IMR-90 (cell line): ENCODE measurements around the gene SENP5. TPM values are rescaled to one million over a fixed set of nuclear protein-coding genes. Genes with fewer than 3 reads are reported as not detected.

Experiments
- ATAC-seq: fragments of 200-7000 bp; cut with Tn5 transposase; 2 replicates; pipeline ENCODE4 v1.9.1; 2020; ENCODE audit warnings: low read depth, mild to moderate bottlenecking, moderate library complexity
- BruUV-seq: library from RNA; stranded (reverse); fragments of 400-500 nt; replicated peaks from 2 replicates; lab custom pipeline; 2021; lab: Mats Ljungman, UMichigan
- CTCF ChIA-PET: fragments of 300-600 bp; formaldehyde crosslinking; extraction: SDS; loops from one replicate; lab custom pipeline; 2021; ENCODE audit warnings: antibody characterized with exemption; lab: Yijun Ruan, JAX
- POLR2A ChIA-PET: fragments of 300-600 bp; sonication (Branson Sonifier 250); formaldehyde crosslinking; loops from one replicate; lab custom pipeline; 2022; ENCODE audit warnings: antibody characterized with exemption; ENCODE audit not compliant: unreplicated experiment; lab: Charles Lee
- DNase-seq: peaks from one replicate; pipeline ENCODE4 v3.0.0; 2013
- H2AFZ ChIP-seq: replicated peaks from 2 replicates; pipeline ENCODE3; 2013; ENCODE audit warnings: low read length, mild to moderate bottlenecking; ENCODE audit not compliant: poor library complexity
- H2AK5ac ChIP-seq: 2 replicates; pipeline ENCODE4 v1.6.1; 2013; ENCODE audit warnings: low read depth, low read length, inconsistent platforms
- H2AK9ac ChIP-seq: replicated peaks from 2 replicates; pipeline ENCODE3; 2013; ENCODE audit warnings: mild to moderate bottlenecking, low read depth, low read length, moderate library complexity; ENCODE audit not compliant: poor library complexity
- H2BK120ac ChIP-seq: 2 replicates; pipeline ENCODE4 v1.6.1; 2013; ENCODE audit warnings: low read depth, low read length, inconsistent platforms
- H2BK15ac ChIP-seq: 3 replicates; pipeline ENCODE4 v1.6.1; 2013; ENCODE audit warnings: low read depth, low read length, inconsistent platforms
- H2BK20ac ChIP-seq: 2 replicates; pipeline ENCODE4 v1.6.1; 2013; ENCODE audit warnings: low read depth, mild to moderate bottlenecking, inconsistent platforms, low read length, moderate library complexity
- H2BK5ac ChIP-seq: 2 replicates; pipeline ENCODE4 v1.6.1; 2013; ENCODE audit warnings: mild to moderate bottlenecking, low read depth, low read length, inconsistent platforms; ENCODE audit not compliant: poor library complexity, severe bottlenecking
- H3K14ac ChIP-seq: replicated peaks from 2 replicates; pipeline ENCODE4 v1.6.1; 2013; ENCODE audit warnings: low read depth, low read length, inconsistent platforms
- H3K18ac ChIP-seq: 2 replicates; pipeline ENCODE4 v1.6.1; 2013; ENCODE audit warnings: low read depth, low read length, control low read depth
- H3K23ac ChIP-seq: 2 replicates; pipeline ENCODE4 v1.6.1; 2013; ENCODE audit warnings: low read depth, low read length, inconsistent platforms
- H3K27ac ChIP-seq: 2 replicates; pipeline ENCODE4 v1.5.1; 2013; ENCODE audit warnings: mild to moderate bottlenecking, control low read depth, low read length; ENCODE audit not compliant: insufficient read depth
- H3K27me3 ChIP-seq: 2 replicates; pipeline ENCODE4 v1.6.1; 2013; ENCODE audit warnings: low read length; ENCODE audit not compliant: control insufficient read depth, insufficient read depth
- H3K36me3 ChIP-seq: 2 replicates; pipeline ENCODE4 v1.6.1; 2013; ENCODE audit warnings: low read length, mixed read lengths; ENCODE audit not compliant: control insufficient read depth, insufficient read depth
- H3K4ac ChIP-seq: 2 replicates; pipeline ENCODE4 v1.6.1; 2013; ENCODE audit warnings: low read depth, low read length, inconsistent platforms
- H3K4me1 ChIP-seq: 2 replicates; pipeline ENCODE4 v1.6.1; 2013; ENCODE audit warnings: low read length, mixed read lengths; ENCODE audit not compliant: control insufficient read depth, insufficient read depth
- H3K4me2 ChIP-seq: 2 replicates; pipeline ENCODE4 v1.6.1; 2013; ENCODE audit warnings: low read depth, mild to moderate bottlenecking, control low read depth, low read length, moderate library complexity
- H3K4me3 ChIP-seq: 2 replicates; pipeline ENCODE4 v1.5.1; 2013; ENCODE audit warnings: low read depth, mild to moderate bottlenecking, control low read depth, low read length, moderate library complexity; ENCODE audit not compliant: insufficient read depth
- H3K56ac ChIP-seq: 2 replicates; pipeline ENCODE4 v1.6.1; 2013; ENCODE audit warnings: low read length, inconsistent platforms; ENCODE audit not compliant: insufficient read depth; ENCODE audit errors: extremely low read depth
- H3K79me1 ChIP-seq, 2 experiments: 2 replicates each; pipeline ENCODE4 v1.6.1; 2013; ENCODE audit warnings: low read length in 2 of 2, inconsistent platforms in 1 of 2, low read depth in 1 of 2
- H3K9ac ChIP-seq: 2 replicates; pipeline ENCODE4 v1.6.1; 2013; ENCODE audit warnings: low read depth, low read length, control low read depth
- H3K9me1 ChIP-seq: 2 replicates; pipeline ENCODE4 v1.6.1; 2013; ENCODE audit warnings: low read length, inconsistent platforms; ENCODE audit not compliant: insufficient read depth
- H3K9me3 ChIP-seq: 2 replicates; pipeline ENCODE4 v1.6.1; 2013; ENCODE audit warnings: low read length; ENCODE audit not compliant: control insufficient read depth, insufficient read depth
- H4K20me1 ChIP-seq: 2 replicates; pipeline ENCODE4 v1.6.1; 2013; ENCODE audit warnings: low read length, inconsistent platforms; ENCODE audit not compliant: insufficient read depth
- H4K5ac ChIP-seq: 2 replicates; pipeline ENCODE4 v1.6.1; 2013; ENCODE audit warnings: mild to moderate bottlenecking, low read depth, low read length, control low read depth
- H4K8ac ChIP-seq, 2 experiments: 2 replicates each; pipeline ENCODE4 v1.6.1; 2013; ENCODE audit warnings: low read depth in 2 of 2, low read length in 2 of 2, control low read depth in 1 of 2, inconsistent platforms in 1 of 2
- H4K91ac ChIP-seq: 2 replicates; pipeline ENCODE4 v1.6.1; 2013; ENCODE audit warnings: low read depth, low read length, inconsistent platforms; ENCODE audit not compliant: insufficient read depth
- BHLHE40 ChIP-seq: fragments of 150-350 bp; IDR thresholded peaks from 2 replicates; pipeline ENCODE4 v1.6.1; 2016; ENCODE audit warnings: mild to moderate bottlenecking, low read depth, low read length
- CHD1 ChIP-seq: IDR thresholded peaks from 2 replicates; pipeline ENCODE4 v1.6.1; 2012; ENCODE audit warnings: low read depth, low read length, improper control_type of control experiment
- FOS ChIP-seq: fragments of 150-350 bp; IDR thresholded peaks from 2 replicates; pipeline ENCODE4 v1.6.1; 2016; ENCODE audit warnings: low read depth, low read length
- MAFK ChIP-seq: IDR thresholded peaks from 2 replicates; pipeline ENCODE4 v1.6.1; 2012; ENCODE audit warnings: low read depth, low read length, improper control_type of control experiment
- MAZ ChIP-seq: IDR thresholded peaks from 2 replicates; pipeline ENCODE4 v1.6.1; 2012; ENCODE audit warnings: low read depth, mild to moderate bottlenecking, low read length, improper control_type of control experiment, moderate library complexity, borderline replicate concordance
- MXI1 ChIP-seq: IDR thresholded peaks from 2 replicates; pipeline ENCODE4 v1.6.1; 2012; ENCODE audit warnings: low read depth, mild to moderate bottlenecking, low read length, moderate library complexity, borderline replicate concordance
- NFE2L2 ChIP-seq: fragments of 150-350 bp; IDR thresholded peaks from 2 replicates; pipeline ENCODE4 v1.6.1; 2016; ENCODE audit warnings: low read depth, mild to moderate bottlenecking, low read length
- POLR2A ChIP-seq: IDR thresholded peaks from 2 replicates; pipeline ENCODE4 v1.6.1; 2012; ENCODE audit warnings: mild to moderate bottlenecking, low read depth, low read length
- RAD21 ChIP-seq: IDR thresholded peaks from 2 replicates; pipeline ENCODE4 v1.6.1; 2012; ENCODE audit warnings: low read length, improper control_type of control experiment
- RFX5 ChIP-seq: IDR thresholded peaks from 2 replicates; pipeline ENCODE4 v1.8.0; 2012; ENCODE audit warnings: low read depth, mild to moderate bottlenecking, low read length, moderate library complexity
- SMC3 ChIP-seq: fragments of 150-350 bp; IDR thresholded peaks from 2 replicates; pipeline ENCODE4 v1.6.1; 2016; ENCODE audit warnings: low read depth, mild to moderate bottlenecking, antibody characterized with exemption, low read length, moderate library complexity
- WGBS, 2 experiments: methylation state at CpG; one replicate each; pipeline versions ENCODE4 v1.1.5 to v1.1.7; 2013; ENCODE audit warnings: missing lambda C conversion rate in 2 of 2; ENCODE audit not compliant: insufficient read length in 1 of 2; ENCODE audit errors: extremely low coverage in 2 of 2; 5-methylcytosine and 5-hydroxymethylcytosine counted together
- dilution Hi-C: fragments of 300-500 bp; cut with HindIII; formaldehyde crosslinking; loops from one replicate; pipeline ENCODE4 v1.14.3; 2018; ENCODE audit warnings: low sequenced_read_pairs; ENCODE audit not compliant: unreplicated experiment
- in situ Hi-C: fragments of 300-500 bp; cut with MboI; formaldehyde crosslinking; loops from 3 replicates; pipeline ENCODE4 v1.14.3; 2019; ENCODE audit warnings: low sequenced_read_pairs, inconsistent platforms, mixed read lengths
- intact Hi-C: fragments of 100-400 bp; cut with micrococcal nuclease; formaldehyde crosslinking; loops from 2 replicates; pipeline ENCODE4 v1.10.0; 2022
- polyA plus RNA-seq, 3 experiments: library from polyadenylated mRNA; depleted of rRNA; stranded (reverse); fragments of >200 nt; gene quantifications; 2 replicates each; pipeline ENCODE4 v1.2.3, GENCODE V29; 2012; ENCODE audit warnings: low replicate concordance in 1 of 3
- total RNA-seq: library from RNA; depleted of rRNA; stranded (reverse); fragments of >200 nt; gene quantifications from 2 replicates; pipeline ENCODE4 v1.2.3, GENCODE V29; 2012
- TF ChIP-seq, protein P1 (sequence below): conservative IDR thresholded peaks from 2 replicates; pipeline ENCODE4 v1.5.1; 2012; ENCODE audit warnings: mild to moderate bottlenecking, low read depth, low read length, improper control_type of control experiment
- TF ChIP-seq, protein P2 (sequence below): fragments of 150-350 bp; IDR thresholded peaks from 2 replicates; pipeline ENCODE4 v1.6.1; 2017; ENCODE audit warnings: mild to moderate bottlenecking, antibody characterized with exemption, low read length, low read depth
- TF ChIP-seq, protein P3 (sequence below): fragments of 150-350 bp; IDR thresholded peaks from 2 replicates; pipeline ENCODE4 v1.6.1; 2016; ENCODE audit warnings: low read depth, mild to moderate bottlenecking, low read length, moderate library complexity, borderline replicate concordance

SENP5 gene
- total and polyA plus RNA-seq, 2 of the 4 experiments (the other 2 are of a cell fraction): 7.4 to 44.4 TPM

DNA sequence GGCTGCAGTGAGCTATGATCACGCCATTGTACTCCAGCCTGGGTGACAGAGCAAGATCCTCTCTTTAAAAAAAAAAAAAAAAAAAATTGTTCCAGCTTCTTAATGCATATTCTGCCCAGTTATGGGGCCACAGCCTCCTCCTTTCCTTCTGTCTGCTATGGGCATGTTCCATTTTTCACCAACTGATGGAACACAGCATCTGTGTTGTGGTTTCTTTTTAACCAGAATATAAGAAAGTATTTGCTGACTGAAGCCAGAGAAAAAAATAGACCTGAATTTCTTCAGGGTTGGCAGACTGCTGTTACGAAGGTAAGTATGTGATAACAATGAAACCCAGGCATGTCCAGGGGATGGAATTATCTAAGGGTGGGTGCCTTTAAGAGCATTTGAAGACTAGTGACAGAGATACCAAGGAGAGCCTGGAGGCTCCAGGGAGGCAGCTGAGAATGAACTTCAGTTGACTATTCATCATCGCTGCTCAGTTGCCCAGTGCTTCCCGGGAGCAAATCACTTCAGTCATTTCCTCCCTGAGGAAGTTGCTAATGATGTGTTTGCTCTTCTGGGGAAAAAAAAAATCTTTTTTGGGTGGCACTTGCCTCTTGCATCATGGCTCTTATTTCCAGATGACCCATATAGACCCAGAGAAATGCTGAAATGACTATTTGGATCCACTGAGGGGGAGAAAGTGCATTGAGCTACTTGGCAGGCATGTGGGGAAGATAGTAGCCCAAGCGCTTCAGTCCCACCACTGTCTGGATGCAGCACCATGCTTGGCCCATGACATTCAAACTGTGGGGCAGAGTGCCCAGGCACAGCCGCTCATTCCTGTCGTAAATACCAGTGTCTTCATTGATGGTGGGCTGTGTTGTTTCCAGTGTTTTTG lies 60.1 kb downstream of the SENP5 start:
- no peaks in the 10 kb centered on the region for H3K4me1 ChIP-seq
- H3K4me3 ChIP-seq: no peak overlapping the region
- dilution Hi-C loops (no loop called here), intact Hi-C loops (loop anchor here (5.0 kb wide), 1 partner anchor 36 kb away; no protein-coding TSS in a partner anchor), in situ Hi-C loops (no loop called here)
- ChIA-PET POLR2A (no interaction called here), CTCF (interaction anchor here (0.8 to 1.8 kb wide), 2 partner anchors 14 to 220 kb away, joined by 3 to 5 read pairs; partner anchors contain the start of gene NCBP2)
- H3K23ac ChIP-seq: no peak overlapping the region
- no peak overlapping the region for H2BK20ac ChIP-seq
- H3K79me1 ChIP-seq: peaks cover 3 to 10% of the 10 kb centered on the region in 2 experiments; a peak in 2 of 4 replicates
- no peak overlapping the region for H3K27ac ChIP-seq
- no peak overlapping the region for H2BK5ac ChIP-seq
- no peak overlapping the region for H3K14ac ChIP-seq
- 100% methylated on average over 2 of the region's 7 CpGs; no CpG with 5 or more reads in 1 of the 2 experiments for WGBS, 2 experiments
- peaks cover 25% of the 10 kb centered on the region for H3K36me3 ChIP-seq
- no peak overlapping the region for H4K91ac ChIP-seq
- DNase-seq (no peak), ATAC-seq (no peak)
- no peak overlapping the region for H3K4ac ChIP-seq
- no peak overlapping the region for H4K8ac ChIP-seq
- no peaks in the 10 kb centered on the region for H4K20me1 ChIP-seq
- no TSS peak for BruUV-seq
- H3K4me2 ChIP-seq: no peak overlapping the region
- H3K56ac ChIP-seq: no peak overlapping the region
- no peaks in the 10 kb centered on the region for H3K9me3 ChIP-seq
- no peak overlapping the region for H3K18ac ChIP-seq
- H2BK120ac ChIP-seq: no peak overlapping the region
- H4K5ac ChIP-seq: no peak overlapping the region
- H2AFZ ChIP-seq: no peak overlapping the region
- H2AK5ac ChIP-seq: no peak overlapping the region
- no peak overlapping the region for H2AK9ac ChIP-seq
- H3K27me3 ChIP-seq: no peaks in the 10 kb centered on the region
- H2BK15ac ChIP-seq: no peak overlapping the region
- H3K9ac ChIP-seq: no peak overlapping the region
- no peaks in the 10 kb centered on the region; the same call in 1 of the 2 replicates for H3K9me1 ChIP-seq
- no peak for TF ChIP-seq BHLHE40
- TF ChIP-seq MXI1: no peak
- TF ChIP-seq, protein P1, sequence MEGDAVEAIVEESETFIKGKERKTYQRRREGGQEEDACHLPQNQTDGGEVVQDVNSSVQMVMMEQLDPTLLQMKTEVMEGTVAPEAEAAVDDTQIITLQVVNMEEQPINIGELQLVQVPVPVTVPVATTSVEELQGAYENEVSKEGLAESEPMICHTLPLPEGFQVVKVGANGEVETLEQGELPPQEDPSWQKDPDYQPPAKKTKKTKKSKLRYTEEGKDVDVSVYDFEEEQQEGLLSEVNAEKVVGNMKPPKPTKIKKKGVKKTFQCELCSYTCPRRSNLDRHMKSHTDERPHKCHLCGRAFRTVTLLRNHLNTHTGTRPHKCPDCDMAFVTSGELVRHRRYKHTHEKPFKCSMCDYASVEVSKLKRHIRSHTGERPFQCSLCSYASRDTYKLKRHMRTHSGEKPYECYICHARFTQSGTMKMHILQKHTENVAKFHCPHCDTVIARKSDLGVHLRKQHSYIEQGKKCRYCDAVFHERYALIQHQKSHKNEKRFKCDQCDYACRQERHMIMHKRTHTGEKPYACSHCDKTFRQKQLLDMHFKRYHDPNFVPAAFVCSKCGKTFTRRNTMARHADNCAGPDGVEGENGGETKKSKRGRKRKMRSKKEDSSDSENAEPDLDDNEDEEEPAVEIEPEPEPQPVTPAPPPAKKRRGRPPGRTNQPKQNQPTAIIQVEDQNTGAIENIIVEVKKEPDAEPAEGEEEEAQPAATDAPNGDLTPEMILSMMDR: no peak
- TF ChIP-seq MAFK: no peak
- TF ChIP-seq CHD1: no peak
- TF ChIP-seq NFE2L2: no peak
- TF ChIP-seq, protein P2, sequence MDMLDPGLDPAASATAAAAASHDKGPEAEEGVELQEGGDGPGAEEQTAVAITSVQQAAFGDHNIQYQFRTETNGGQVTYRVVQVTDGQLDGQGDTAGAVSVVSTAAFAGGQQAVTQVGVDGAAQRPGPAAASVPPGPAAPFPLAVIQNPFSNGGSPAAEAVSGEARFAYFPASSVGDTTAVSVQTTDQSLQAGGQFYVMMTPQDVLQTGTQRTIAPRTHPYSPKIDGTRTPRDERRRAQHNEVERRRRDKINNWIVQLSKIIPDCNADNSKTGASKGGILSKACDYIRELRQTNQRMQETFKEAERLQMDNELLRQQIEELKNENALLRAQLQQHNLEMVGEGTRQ: no peak
- no peak for TF ChIP-seq POLR2A
- TF ChIP-seq RAD21: no peak
- no peak for TF ChIP-seq FOS
- no peak for TF ChIP-seq RFX5
- TF ChIP-seq, protein P3, sequence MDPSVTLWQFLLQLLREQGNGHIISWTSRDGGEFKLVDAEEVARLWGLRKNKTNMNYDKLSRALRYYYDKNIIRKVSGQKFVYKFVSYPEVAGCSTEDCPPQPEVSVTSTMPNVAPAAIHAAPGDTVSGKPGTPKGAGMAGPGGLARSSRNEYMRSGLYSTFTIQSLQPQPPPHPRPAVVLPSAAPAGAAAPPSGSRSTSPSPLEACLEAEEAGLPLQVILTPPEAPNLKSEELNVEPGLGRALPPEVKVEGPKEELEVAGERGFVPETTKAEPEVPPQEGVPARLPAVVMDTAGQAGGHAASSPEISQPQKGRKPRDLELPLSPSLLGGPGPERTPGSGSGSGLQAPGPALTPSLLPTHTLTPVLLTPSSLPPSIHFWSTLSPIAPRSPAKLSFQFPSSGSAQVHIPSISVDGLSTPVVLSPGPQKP: no peak
- no peak for TF ChIP-seq SMC3
- TF ChIP-seq MAZ: no peak
